HEK293 (cell line): ENCODE measurements around the gene RAB28.

Experiments
- EGR2 ChIP-seq: fragments of 450-650 bp; formaldehyde crosslinking; IDR thresholded peaks from 2 replicates; pipeline ENCODE4 v1.5.1; 2016; ENCODE audit warnings: low read depth, missing biosample characterization, missing genetic modification characterization
- GLI4 ChIP-seq: fragments of 450-650 bp; formaldehyde crosslinking; IDR thresholded peaks from 2 replicates; pipeline ENCODE4 v1.5.1; 2016; ENCODE audit warnings: missing biosample characterization, missing genetic modification characterization
- ZNF274 ChIP-seq, 2 experiments: fragments of 200-500 bp in 1 of 2; fragments of 450-650 bp in 1 of 2; sonication (Bioruptor generic) in 1 of 2; formaldehyde crosslinking in 1 of 2; IDR thresholded peaks; 2 replicates each; pipeline versions ENCODE4 v1.5.1 to v1.6.1; 2014 to 2016; ENCODE audit warnings: borderline replicate concordance in 1 of 2, inconsistent platforms in 1 of 2, low read length in 1 of 2, missing biosample characterization in 1 of 2, missing genetic modification characterization in 1 of 2
- ZNF391 ChIP-seq: fragments of 450-650 bp; formaldehyde crosslinking; IDR thresholded peaks from 2 replicates; pipeline ENCODE4 v1.5.1; 2016; ENCODE audit warnings: low read depth, missing biosample characterization, missing genetic modification characterization, borderline replicate concordance
- ZNF624 ChIP-seq: fragments of 450-650 bp; formaldehyde crosslinking; IDR thresholded peaks from 2 replicates; pipeline ENCODE4 v1.5.1; 2017; ENCODE audit warnings: missing biosample characterization, missing genetic modification characterization
- TF ChIP-seq, protein P1 (sequence below): fragments of 450-650 bp; formaldehyde crosslinking; IDR thresholded peaks from 2 replicates; pipeline ENCODE4 v1.5.1; 2016; ENCODE audit warnings: missing biosample characterization, missing genetic modification characterization

GRCh38 chr4:13511101-13511500, 27.0 kb upstream of the RAB28 start:
- TF ChIP-seq, protein P1, sequence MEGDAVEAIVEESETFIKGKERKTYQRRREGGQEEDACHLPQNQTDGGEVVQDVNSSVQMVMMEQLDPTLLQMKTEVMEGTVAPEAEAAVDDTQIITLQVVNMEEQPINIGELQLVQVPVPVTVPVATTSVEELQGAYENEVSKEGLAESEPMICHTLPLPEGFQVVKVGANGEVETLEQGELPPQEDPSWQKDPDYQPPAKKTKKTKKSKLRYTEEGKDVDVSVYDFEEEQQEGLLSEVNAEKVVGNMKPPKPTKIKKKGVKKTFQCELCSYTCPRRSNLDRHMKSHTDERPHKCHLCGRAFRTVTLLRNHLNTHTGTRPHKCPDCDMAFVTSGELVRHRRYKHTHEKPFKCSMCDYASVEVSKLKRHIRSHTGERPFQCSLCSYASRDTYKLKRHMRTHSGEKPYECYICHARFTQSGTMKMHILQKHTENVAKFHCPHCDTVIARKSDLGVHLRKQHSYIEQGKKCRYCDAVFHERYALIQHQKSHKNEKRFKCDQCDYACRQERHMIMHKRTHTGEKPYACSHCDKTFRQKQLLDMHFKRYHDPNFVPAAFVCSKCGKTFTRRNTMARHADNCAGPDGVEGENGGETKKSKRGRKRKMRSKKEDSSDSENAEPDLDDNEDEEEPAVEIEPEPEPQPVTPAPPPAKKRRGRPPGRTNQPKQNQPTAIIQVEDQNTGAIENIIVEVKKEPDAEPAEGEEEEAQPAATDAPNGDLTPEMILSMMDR: no peak
- TF ChIP-seq ZNF624 (no peak), EGR2 (tag by site-specific recombination) (no peak), ZNF274 (IDR thresholded peaks at IDR 0.05; ENCODE audit: low read length) (no peak), ZNF274 (tag by site-specific recombination; IDR thresholded peaks at IDR 0.05; ENCODE audit: borderline replicate concordance) (no peak), ZNF391 (tag by site-specific recombination) (no peak), GLI4 (no peak)
